Measurements from ENCODE around the gene TBC1D23.
"Not testable (repeated sequence)": the region's sequence is repeated elsewhere in the genome, so short reads cannot be mapped to it uniquely, and the experiment has no call there.

The TBC1D23 gene

DNA sequence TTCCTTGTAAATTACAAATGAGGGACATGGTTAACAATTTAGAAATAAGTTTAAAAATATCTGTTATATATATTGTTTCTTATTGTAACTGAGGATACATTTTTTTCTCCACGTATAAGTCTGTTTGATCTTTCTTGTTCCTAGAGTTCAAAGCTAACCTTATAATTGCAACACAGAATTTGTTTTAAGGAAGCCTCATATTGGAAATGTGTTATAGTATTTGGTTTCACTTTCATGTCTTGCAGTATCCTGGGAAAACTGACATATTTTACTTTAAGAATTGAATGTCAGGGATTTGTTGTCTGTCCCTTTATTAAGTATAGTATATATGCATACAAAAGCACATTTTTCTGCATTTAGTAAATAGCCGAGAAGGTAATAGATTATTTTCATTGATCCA, 50.2 kb downstream of the TBC1D23 start:
- DNase-seq = no peak

DNA sequence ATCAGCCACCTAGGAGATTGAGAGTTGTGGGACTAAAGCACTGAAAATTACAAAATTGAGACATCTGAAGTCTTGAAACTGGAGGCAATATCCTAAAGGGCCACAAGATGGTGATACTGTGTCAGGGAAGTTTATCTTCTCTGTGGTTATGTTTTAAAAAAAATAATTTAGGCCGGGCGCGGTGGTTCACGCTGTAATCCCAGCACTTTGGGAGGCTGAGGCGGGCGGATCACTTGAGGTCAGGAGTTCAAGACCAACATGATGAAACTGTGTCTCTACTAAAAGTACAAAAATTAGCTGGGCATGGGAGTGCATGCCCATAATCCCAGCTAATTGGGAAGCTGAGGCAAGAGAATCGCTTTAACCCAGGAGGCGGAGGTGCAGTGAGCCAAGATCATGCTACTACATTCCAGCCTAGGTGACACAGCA, 55.9 kb downstream of the TBC1D23 start:
- DNase-seq = no peak

DNA sequence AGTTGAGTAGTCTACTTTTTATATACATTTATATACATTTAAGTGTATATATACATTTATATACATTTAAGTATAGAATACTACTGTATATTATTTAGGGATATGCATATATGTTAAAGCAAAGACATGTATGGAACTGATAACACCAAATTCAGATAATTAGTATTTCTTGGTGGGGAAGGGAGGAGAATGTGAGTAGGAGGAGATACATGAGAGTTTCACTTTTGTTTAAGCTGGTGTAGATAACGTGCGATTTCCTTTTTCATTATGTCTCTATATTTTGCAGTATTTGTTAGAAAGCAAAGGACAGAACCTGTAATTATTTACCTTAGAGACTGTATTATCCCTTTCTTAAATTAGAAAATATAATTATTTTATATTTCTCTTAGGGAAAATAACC, 57.1 kb downstream of the TBC1D23 start:
- no peak for DNase-seq

DNA sequence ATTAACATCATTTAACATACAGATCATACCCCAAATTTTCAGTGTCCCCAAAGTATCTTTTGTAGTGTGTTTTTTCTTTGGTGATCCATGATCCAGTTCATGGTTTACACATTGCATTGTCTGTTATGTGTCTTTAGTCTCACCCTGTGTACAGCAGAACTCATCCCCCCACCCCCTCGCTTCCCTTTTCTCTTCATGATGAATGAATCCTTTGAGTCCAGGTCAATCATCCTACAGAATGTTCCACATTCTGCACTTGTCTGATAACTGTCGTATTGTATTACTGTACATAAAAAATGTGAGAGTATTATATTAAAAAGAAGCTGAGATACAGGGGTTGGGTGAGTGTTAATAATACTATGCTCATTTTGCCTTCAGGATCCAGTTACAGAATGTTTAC, 59.2 kb downstream of the TBC1D23 start:
- no peak for DNase-seq

DNA sequence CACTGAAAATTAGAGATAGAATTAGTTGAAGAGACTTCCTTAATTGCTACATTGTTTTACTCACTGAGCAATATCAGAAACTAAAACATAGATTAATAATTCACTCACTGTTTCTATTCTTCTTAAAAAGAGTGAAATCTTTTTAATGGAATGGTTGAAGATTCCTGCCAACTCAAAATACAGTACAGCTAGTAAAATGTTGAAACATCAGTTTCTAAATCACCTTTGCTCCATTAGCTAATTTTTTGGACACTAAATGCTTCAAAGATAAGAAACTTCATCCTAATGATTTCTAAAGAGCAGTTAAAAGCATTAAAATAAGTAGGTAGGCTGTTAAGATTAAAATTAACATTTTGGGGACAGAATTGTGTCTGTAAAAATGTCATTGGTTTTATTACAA, 63.3 kb downstream of the TBC1D23 start:
- DNase-seq = no peak

DNA sequence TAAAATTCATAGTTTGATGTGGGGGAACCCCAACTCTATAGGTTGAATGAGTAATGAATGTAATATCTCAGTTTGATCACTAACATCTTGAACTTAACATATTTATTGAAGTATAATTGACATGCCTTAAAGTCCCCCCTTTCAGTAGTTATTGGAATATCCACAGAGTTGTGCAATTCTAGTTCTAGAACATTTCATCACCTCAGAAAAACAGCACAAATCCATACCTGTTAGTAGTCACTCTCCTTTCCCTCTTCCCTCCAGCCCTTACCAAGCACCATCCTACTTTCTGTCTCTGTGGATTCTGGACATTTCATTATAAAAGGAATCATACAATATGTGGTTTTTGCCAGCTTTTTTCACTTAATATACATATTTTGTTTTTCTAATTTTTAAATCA, 65.0 kb downstream of the TBC1D23 start:
- no peak for DNase-seq

DNA sequence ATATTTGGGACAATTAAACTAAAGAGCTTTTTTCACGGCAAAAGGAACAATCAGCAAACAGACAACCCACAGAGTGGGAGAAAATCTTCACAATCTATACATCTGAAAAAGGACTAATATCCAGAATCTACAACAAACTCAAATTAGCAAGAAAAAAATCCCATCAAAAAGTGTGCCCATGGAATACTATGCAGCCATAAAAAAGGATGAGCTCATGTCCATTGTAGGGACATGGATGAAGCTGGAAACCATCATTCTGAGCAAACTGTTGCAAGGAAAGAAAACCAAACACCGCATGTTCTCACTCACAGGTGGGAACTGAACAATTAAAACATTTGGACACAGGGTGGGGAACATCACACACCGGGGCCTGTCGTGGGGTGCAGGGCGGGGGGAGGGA, 66.6 kb downstream of the TBC1D23 start:
- DNase-seq = not testable (repeated sequence)

DNA sequence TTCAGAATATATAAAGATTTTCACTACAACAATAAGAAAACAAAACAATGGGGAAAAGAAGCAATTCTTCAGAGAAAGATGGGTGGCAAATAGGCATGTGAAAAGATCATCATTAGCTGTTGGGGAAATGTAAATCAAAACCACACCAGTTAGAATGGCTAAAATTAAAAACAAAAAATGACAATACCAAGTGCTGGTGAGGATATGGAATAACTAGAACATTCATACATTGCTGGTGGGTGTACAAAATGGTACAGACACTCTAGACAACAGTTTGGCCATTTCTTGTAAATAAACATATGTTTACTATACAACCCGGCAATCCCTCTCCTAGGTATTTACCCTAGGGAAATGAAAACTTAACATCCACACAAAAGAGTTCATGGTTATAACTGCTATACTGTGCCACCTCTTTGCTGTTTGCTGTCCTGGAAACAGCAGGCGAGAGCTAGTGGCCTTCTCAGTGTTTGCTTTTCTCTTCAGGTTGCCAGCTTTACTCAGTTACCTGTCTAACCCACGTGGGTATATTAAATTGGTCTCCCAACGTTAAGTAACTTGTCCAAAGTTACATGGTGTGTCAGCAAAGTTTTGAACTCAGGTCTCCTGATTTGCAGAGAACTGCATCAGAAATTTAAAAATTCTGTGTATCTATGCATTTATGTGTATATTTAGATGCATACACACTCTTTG, 69.2 kb downstream of the TBC1D23 start:
- no peak for DNase-seq

DNA sequence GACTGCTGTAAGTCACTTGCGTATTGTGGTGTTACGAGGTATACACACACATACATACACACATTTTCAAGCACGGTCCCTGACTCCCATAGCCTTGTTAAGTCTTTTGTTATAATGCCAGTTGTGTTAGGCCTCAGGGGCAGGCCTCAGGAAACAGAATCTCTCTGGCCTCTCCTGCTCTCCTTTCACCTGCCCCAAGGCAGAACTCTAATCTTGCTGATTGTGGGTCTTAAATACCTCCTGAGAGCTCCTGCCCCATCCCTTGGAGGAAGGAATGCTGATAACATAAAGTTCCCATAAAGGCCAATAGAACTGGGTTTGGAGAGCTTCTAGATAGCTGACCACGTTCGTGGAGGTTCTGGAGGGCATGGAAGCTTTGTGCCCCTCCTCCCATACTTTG, 69.9 kb downstream of the TBC1D23 start:
- no peak for DNase-seq

DNA sequence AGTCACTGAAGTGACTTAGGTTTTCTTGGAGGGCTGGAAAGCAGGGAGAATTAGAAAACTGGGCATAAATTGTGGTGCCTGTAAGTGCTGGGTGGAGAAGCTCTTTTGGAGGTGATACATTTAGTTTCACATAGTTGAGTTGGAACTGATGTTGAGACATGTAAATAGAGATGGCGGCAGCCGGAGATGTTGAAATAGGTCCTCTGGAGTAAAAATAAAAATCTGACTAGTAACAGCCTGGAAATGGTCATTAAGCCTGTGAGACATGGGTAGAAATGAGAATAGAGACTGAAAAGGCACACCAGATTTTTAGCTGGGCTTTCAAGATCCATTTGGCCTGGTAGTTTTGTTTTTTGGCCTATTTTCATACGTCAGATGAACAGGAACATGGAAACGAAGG, 70.9 kb downstream of the TBC1D23 start:
- no peak for DNase-seq

DNA sequence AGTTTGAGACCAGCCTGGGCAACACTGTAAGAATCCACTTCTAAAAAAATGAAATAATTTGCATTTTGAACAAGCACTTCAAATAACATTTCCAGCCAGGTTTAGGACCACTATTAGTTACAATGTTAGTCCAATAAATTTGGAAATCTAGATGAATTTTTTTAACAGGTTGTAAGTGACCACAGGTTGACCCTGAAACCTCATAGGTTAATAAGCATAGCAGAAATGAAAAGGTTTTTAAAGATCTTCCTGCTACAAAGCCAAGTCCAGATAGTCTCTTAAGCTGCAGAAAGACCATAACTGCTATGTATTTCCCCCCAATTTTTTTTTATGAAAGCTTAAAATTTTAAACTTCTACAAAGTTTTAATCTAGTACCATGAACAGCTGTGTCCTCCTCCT, 72.3 kb downstream of the TBC1D23 start:
- no peak for DNase-seq

DNA sequence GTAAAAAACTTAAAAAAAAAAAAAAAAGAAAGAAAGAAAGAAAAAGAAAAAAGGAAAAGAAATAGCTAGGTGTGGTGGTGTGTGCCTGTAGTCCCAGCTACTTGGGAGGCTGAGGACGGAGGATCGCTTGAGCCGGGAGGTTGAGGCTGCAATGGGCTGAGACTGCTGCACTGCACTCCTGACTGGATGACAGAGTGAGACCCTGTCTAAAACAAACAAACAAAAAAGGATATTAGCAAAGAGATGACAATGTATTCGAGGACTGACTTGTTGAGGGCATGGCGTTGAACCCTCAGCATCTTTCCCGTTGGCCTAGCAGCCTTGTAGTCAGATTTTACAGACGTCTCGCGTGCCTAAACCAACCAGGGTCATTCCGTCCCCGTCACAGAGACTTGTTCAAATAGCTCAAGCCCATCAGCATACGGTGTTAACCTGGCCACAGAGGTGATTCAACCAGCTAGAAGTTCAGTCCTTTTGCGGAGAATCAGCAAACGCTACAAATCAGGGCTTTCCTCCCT, 73.2 kb downstream of the TBC1D23 start:
- DNase-seq = no peak

DNA sequence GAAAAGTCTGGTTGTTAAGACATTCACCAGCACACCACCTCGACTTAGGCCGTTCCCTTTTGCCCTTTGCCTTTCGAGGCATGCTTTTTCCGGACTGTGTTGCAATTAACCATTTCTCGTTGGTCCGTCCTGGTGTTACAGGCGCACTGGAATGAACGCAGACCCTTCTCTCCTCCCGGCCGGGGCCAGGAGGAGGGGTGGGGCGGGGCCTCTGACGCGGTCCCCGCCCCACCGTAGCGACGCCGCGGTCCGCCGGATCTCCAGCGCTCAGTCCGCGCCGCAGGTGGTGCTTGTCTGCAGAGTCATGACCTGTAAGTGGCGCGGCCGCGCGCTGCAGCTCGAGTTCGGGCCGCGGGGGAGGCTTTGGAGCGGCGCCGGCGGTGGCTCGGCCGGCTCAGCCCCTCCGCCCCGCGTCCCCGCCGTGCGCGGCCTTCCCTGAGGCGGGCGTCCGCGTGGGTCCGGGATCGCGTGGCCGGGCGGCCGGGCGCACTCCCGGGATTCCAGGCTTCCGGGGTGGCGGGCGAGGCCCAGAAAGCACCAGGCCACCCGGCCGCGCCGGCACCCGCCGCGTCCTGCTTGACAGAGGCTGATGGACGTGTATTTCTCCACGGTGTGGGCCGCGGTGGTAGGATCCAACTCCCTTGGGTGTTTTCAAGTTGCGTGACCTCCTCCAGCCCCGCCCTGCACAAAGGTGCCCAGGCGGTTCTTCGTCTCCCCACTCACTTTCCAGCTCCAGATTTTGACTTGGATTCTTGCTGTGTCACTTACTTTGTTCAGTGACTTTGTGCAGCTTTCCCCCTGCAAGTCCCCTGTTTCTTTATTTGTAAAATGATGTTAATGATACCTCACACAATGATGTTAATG, 73.9 kb downstream of the TBC1D23 start, which contains the start of gene NIT2:
TSS of gene NIT2 (plus strand) at position 270 of the 864 bp plus-strand sequence. CDS start at position 305, 35 bp downstream.
- peak; percentile 57 for DNase-seq

DNA sequence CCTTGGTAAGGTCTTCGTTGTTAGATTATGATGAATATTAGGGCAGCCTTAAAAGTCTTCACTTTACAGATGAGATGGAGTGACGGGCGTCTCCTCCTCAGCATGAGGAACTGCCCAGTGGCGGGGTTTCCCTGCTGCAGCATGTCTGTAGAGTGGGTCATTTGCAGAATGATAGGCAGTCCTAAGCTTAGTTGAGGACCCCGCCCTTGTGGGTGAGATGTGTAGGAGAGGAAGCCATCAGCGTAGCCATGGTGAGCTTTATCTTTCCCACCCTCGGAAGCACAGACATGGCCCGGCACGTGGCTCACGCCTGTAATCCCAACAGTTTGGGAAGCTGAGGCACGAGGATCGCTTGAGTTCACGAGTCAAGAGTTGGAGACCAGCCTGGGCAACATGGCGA, 74.6 kb downstream of the TBC1D23 start:
- DNase-seq = no peak

DNA sequence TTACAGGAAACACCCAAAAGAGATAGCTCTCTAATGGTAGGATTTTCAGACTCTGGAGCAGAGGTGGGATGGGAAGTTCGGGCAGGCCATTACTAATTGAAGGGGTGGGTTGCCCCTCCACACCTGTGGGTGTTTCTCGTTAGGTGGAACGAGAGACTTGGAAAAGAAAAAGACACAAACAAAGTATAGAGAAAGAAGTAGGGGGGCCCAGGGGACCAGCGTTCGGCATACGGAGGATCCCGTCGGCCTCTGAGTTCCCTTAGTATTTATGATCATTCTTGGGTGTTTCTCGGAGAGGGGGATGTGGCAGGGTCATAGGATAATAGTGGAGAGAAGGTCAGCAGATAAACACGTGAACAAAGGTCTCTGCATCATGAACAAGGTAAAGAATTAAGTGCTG, 75.4 kb downstream of the TBC1D23 start:
- DNase-seq = not testable (repeated sequence)

DNA sequence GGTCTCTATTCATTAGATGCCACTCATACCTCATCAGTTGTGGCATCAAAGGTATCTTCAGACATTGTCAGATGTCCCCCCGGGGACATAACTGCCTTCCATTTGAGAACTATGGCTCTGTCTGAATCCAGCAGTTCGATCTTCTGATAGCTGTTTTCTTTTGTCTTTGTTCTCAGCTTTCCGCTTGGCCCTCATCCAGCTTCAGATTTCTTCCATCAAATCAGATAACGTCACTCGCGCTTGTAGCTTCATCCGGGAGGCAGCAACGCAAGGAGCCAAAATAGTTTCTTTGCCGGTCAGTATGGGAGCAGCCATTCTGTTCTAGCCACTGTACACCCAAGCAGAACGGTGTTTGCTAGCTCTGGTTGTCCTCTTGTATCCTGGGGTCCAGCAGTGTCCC, 78.1 kb downstream of the TBC1D23 start:
- no peak for DNase-seq

DNA sequence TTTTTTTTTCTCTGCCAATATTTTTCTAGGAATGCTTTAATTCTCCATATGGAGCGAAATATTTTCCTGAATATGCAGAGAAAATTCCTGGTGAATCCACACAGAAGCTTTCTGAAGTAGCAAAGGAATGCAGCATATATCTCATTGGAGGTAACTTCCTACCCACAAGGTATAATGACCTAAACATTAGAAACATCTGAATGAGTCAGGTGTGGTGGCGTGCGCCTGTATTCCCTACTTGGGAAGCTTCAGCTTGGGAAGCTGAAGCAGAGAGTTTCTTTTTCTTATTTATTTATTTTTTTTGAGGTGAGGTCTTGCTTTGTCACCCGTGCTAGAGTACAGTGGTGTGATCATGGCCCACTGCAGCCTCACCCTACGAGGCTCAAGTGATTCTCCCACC, 79.0 kb downstream of the TBC1D23 start:
- DNase-seq = no peak

DNA sequence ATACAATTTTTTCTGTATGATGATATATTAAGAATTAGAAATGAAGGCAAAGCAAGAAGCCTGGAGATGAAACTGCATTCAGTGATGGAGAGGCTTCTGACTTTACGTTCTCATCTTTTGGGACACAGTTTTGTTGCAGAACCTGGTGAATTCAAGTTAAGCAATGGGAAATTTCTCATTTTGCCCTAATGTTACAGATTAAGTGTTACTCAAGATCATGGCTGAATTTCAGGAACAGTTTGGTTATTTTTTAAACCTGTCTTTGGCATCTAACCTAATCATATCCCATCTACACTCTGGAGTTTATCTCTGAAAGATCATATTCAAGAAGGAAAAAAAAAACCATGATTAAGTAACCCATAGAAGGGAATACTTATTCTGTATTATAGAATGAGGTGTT, 79.7 kb downstream of the TBC1D23 start:
- DNase-seq = no peak

DNA sequence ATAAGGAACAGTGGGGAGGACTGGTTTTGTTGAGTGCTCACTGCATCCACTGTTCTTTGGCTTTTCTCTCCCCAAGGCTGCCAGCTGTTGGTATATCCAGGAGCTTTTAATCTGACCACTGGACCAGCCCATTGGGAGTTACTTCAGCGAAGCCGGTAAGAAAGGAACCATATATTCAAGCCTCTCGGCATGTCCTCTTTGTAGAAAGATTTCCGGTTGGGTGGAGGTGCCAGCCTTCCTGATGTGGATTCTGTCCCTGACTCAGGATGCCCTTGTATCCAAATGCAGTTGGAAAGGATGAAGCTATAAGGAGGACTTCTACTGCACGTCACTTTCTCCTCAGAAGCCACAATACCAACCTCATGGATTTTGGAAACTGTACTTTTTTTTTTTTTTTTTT, 87.9 kb downstream of the TBC1D23 start:
- DNase-seq = no peak

DNA sequence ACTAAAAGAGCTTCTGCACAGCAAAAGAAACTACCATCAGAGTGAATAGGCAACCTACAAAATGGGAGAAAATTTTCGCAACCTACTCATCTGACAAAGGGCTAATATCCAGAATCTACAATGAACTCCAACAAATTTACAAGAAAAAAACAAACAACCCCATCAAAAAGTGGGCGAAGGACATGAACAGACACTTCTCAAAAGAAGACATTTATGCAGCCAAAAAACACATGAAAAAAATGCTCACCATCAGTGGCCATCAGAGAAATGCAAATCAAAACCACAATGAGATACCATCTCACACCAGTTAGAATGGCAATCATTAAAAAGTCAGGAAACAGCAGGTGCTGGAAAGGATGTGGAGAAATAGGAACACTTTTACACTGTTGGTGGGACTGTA, 91.0 kb downstream of the TBC1D23 start:
- DNase-seq = not testable (repeated sequence)

DNA sequence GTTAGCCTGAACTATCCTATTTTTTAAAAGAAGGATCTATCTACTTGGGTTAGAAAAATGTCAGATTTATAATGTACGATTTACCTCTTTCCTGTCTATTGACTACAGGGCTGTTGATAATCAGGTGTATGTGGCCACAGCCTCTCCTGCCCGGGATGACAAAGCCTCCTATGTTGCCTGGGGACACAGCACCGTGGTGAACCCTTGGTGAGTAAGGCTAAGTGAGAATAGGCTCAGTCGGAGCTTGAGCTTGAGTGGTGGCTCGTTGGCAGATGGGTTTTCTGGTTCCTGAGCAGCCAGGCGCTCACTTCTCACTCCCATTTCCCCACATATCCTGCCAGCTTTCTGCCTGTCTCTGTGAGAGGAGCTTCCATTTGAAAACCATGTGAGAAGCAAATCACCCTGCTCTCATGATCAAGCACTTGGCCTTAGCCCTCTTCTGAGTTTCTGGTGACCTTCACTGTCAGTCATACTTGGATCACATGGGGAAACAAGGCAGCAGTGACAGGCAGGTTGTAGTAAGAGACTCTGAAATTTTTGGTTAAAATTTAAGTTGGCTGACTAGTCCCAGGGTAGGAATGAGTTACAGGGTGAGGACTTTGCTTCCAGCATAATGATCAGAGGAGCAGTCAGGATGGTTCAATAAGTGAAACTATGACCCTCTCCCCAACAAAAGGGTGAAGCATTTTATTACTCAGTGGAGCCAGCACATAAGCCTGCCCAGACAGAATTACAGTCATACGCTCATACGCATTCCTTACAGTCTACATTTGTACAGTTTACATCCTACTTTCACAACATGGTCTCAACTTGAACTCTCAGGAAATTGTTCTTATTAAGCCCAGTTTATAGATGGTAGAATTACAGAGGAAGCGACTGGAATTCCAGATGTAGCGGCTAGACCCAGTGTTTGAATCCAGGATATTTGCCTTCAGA, 91.8 kb downstream of the TBC1D23 start:
- DNase-seq = no peak

DNA sequence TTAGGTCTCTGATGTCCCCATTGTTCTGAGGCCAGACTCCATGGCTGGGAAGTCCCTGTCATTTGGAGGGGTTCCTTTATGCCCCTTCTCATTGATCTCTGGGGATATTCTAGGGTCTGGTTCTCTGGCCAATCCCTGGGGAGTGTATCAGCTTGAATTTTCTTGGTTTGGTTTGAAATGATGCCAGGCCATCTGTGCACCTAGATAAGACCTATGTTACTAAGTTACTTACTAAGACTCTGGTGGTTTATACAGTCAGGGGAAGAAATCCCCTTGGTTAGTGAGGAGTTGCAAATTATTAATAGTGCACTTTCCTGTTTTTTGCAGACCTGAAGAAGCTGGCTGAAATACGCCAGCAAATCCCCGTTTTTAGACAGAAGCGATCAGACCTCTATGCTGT, 94.1 kb downstream of the TBC1D23 start:
- DNase-seq = peak; percentile 65

DNA sequence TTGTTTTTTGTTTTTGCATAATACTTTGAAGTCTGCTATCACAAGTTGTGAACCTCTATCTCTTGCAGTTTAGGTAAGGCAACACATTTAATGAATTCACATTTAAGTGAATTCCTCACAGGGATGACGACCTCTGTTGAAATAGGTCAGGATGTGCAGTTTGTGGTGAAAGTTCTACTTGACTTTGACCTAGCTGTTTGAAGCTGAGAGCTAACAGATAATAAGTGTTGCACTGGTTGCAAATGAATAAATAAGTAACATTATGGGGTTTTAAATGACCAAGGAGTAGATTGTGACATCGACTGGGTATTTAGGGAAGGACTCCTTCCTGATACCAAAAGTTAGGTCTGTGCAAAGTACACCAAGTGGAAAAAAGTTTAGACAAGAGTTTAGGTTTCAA, 97.6 kb downstream of the TBC1D23 start:
- DNase-seq = no peak

All from DMS 273 treated with DMSO at 0.1 percent for 48 hours (cell line).